ENCODE measurements around the gene WDR31. TPM values are rescaled to one million over a fixed set of nuclear protein-coding genes. Genes with fewer than 3 reads are reported as not detected.
"Not testable (repeated sequence)": the region's sequence is repeated elsewhere in the genome, so short reads cannot be mapped to it uniquely, and the experiment has no call there.

The WDR31 gene
- total RNA-seq, 1 donor from 2014 or later, result 9.3 TPM

GRCh38 chr9:113298311-113298710 lies 41.8 kb downstream of the WDR31 start:
- DNase-seq (ENCODE audit: low read depth), result no peak

DNA sequence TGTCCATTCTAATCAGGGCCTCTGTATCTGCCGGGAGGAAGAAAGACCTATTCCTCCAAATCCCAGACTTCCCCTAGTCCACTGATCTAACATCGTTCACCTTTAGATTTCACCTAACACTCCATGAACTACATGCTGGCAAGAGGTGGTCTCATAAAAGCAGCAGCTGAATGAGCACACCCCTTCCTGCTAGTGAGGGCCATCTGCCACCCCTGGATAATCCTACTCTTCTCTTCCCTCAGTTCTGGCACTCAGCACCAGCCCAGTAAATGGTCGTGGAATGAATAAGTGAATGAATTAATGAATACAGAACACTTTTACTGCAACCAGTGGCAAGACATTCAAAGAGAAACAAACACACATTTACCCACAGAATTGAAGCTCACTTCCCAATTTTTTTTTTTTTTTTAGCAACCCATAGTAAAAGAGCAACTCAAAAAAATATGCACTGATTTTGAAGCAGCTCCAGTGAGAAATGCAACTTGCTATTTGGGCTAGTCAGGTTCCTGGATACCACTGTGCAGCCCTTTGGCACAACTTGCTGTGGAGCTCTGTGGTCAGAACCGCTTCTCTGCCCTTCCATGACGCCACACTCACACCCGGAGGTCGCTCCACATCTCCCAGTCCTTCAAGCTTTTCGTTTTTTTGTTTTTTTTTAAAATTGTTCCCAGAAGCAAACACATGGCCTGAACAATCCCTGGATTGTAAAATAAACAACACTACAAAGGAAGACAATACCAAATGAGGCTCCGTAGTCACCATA lies 43.1 kb downstream of the WDR31 start:
- DNase-seq (ENCODE audit: low read depth), result no peak

DNA sequence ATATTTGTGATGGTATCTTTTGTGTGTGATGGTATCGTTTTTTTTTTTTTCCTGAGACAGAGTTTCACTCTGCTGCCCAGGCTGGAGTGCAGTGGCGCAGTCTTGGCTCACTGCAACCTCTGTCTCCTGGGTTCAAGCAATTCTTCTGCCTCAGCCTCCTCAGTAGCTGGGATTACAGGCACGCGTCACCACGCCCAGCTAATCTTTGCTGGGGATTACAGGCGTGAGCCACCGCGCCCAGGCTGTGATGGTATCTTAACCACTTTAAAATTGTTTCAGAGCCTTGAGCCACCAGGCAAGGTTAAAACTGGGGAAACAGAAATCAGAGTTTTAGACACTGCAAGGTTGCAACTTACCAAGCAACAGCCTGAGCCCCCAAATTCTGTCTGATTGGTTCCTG lies 43.8 kb downstream of the WDR31 start:
- not testable (repeated sequence) for DNase-seq (ENCODE audit: low read depth)

- no peak for DNase-seq (ENCODE audit: low read depth)
Observed at GRCh38 chr9:113293285-113293878, 46.7 kb downstream of the WDR31 start.

- DNase-seq (ENCODE audit: low read depth), result no peak
Observed at GRCh38 chr9:113290052-113290607, 49.9 kb downstream of the WDR31 start.

- no peak for DNase-seq (ENCODE audit: low read depth)
Observed at GRCh38 chr9:113289091-113289490, 51.0 kb downstream of the WDR31 start.

DNA sequence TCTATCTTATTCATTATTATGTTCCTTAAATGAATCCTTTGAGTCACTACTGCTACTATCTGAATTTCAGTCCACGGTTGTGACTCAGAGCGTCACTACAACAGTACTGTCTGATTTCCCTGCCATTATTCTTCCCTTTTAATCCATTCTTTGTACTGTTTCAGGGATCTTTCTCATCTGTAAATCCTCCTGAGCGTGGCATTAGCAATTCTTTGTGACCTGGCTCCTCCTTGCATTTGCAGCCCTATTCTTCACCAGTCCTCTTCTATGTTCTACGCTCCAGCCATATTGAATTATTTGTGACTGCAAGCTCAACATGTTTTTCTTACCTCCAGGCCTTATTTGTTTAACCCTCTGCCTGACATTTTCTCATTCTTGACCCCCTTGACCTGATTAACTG lies 58.7 kb downstream of the WDR31 start:
- no peak for DNase-seq (ENCODE audit: low read depth)

GRCh38 chr9:113278840-113279239 lies 61.2 kb downstream of the WDR31 start:
- no peak for DNase-seq (ENCODE audit: low read depth)

- peak; percentile 97 for DNase-seq (ENCODE audit: low read depth)
Observed at GRCh38 chr9:113275157-113276131, 64.6 kb downstream of the WDR31 start, which contains the start of the genes CDC26 and PRPF4. Gene CDC26 (minus strand): TSS chr9:113275572. CDS start chr9:113272507, 3,065 bp downstream. Gene PRPF4 (plus strand): TSS chr9:113275658. CDS start chr9:113275744, 86 bp downstream.

DNA sequence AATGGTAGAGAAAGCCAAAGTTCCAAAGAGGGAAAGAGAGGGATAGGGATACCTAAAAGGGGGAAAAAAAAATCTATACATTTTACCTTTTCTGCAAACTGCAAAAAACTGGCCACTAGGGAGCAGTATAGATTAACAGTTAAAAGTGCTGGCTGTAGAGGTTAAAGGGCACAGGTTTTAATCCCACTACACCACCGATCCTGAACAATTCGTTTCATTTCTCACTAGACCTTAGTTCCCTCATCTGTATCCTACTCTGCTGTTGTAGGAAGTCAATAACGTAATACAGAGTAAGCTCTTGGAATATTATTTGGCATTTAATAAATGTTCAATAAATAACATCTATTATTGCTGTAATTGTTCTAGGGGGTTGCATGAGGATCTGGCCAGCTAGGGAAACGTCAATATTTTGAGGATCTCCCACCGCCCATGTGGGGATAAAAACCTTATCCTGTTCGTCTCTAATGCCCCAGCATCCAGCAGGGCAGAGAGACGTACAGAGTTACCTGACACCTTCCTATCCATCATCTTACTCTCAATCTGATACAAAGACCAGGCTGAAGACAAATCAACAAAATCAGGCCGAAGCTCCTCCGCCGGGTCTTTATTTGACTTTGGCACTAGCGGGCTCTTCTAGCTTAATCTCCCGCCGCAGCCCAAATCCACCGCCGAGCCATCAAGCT lies 65.5 kb downstream of the WDR31 start:
- peak; percentile 62 for DNase-seq (ENCODE audit: low read depth)

DNA sequence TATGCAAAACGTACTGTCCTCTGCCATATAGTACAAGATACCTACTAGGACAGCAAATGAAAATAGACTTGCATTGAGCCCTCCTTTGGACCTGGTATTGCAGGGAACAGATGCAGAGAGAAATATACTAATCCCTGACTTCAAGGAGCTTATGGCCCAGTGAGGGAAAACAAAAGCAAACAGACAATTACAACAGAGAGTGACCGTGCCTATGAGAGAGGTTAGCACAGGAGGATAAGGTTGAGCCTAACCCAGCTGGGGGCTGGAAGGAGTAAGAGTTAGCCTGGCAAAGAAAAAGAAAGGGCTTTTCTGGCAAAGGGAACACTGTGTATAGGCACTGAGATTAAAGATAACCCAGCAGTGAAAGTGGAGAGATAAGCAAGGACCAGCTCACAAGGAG lies 70.2 kb downstream of the WDR31 start:
- DNase-seq (ENCODE audit: low read depth), result no peak

GRCh38 chr9:113269355-113269754 lies 70.7 kb downstream of the WDR31 start:
- no peak for DNase-seq (ENCODE audit: low read depth)

DNA sequence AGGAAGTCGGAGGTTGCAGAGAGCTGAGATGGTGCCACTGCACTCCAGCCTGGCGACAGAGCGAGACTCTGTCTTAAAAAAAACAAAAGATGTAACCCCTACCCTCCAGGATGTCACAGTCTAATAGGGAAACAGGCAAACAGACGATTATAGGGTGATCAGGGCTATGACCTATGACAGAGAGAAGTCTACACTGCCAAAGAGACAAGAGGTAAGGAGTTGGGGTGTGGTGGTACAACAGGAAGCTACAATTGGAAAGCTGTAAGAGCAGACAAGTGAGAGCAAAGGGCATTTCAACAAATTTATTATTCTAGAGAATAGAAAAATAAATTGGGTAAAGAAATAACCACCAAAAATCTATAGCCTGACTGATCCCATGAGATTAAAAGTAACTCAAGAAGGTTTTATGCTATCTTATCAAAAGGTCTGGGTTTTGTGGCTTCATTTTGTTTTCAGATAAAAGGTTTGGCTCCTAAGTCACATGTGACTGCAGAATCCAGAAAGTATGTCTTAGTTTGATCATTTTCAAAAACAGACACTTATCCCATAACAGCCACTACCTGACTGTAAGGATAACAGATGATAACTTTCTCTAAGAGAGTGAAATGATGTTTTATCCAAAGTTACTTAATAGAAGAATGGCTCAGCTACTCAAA lies 72.0 kb downstream of the WDR31 start:
- no peak for DNase-seq (ENCODE audit: low read depth)

DNA sequence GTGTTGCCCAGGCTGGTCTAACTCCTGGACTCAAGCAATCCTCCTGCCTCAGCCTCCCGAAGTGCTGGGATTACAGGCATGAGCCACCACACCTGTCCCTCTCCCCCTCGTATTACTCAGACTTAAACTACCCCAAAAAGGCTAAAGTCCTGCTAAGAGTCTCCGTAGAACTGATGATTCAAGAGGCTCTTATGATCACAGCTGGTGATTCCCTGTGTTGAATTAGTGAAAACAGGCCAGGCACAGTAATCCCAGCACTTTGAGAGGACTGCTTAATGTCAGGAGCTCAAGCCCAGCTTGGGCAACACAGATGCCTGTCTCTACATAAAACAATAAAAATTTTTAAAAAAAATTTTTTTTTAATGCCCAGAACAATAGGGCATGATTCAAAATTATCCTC lies 73.9 kb downstream of the WDR31 start:
- no peak for DNase-seq (ENCODE audit: low read depth)

Other genes starting within 250 kb of the WDR31 start
- gene SLC31A2, start 189.3 kb downstream of the WDR31 start, total RNA-seq, result 14.8 and 40.8 TPM in 2 replicates
- gene FKBP15, start 119.0 kb downstream of the WDR31 start, total RNA-seq, result 9.6 and 30.2 TPM in 2 replicates
- gene SLC31A1, start 118.7 kb downstream of the WDR31 start, total RNA-seq, result 28.7 and 32.4 TPM in 2 replicates
- gene CDC26, start 64.7 kb downstream of the WDR31 start, total RNA-seq, result 43.4 and 51.7 TPM in 2 replicates
- 31.1 and 36.6 TPM in 2 replicates for gene PRPF4, start 64.6 kb downstream of the WDR31 start, total RNA-seq
- 0.80 and 1.2 TPM in 2 replicates for gene RNF183, start 36.9 kb downstream of the WDR31 start, total RNA-seq
- 0.45 and 22.4 TPM in 2 replicates for gene BSPRY, start 9.3 kb upstream of the WDR31 start, total RNA-seq
- 23.8 and 24.1 TPM in 2 replicates for gene HDHD3, start 36.7 kb upstream of the WDR31 start, total RNA-seq
- 6.3 and 34.0 TPM in 2 replicates for gene ALAD, start 61.0 kb upstream of the WDR31 start, total RNA-seq
- 36.1 and 53.0 TPM in 2 replicates for gene POLE3, start 70.4 kb upstream of the WDR31 start, total RNA-seq
- gene C9orf43, start 70.5 kb upstream of the WDR31 start, total RNA-seq, result 0.35 and 0.45 TPM in 2 replicates
- gene RGS3, start 123.5 kb upstream of the WDR31 start, total RNA-seq, result 56.1 and 76.2 TPM in 2 replicates